ENCODE data around the gene LRRK1.
A peak's percentile ranks its signal among the peaks of the same experiment; 100 is the strongest.

Gene LRRK1

DNA sequence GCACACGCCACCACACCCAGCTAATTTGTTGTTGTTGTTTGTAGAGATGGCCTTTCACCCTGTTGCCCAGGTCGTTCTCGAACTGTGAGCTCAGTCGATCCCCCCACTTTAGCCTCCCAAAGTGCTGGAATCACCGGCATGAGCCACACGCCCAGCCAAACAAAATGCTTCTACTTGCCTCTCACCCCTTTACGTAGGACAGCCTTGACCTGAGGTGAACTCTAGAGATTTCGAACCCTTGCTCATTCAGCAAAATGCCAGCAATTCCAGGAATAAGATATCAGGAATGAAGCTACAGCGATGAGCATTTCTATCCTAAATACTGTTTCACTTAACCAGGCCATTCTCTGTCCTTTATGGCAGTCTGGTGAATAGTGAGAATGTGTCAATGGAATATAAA lies 135.0 kb downstream of the LRRK1 start:
- DNase-seq, result no peak
- intact Hi-C loops (cut with DNase I; ENCODE audit: low total_unique reads), result no loop called here
- no peak overlapping the region for H3K4me3 ChIP-seq
- H3K36me3 ChIP-seq, result peaks cover 12 to 88% (median 63%) of the 10 kb centered on the region in 3 donors
- H3K9me3 ChIP-seq, result no peaks in the 10 kb centered on the region
- H3K27ac ChIP-seq, result no peak overlapping the region
- no peaks in the 10 kb centered on the region for H3K4me1 ChIP-seq
- TF ChIP-seq, protein P1, sequence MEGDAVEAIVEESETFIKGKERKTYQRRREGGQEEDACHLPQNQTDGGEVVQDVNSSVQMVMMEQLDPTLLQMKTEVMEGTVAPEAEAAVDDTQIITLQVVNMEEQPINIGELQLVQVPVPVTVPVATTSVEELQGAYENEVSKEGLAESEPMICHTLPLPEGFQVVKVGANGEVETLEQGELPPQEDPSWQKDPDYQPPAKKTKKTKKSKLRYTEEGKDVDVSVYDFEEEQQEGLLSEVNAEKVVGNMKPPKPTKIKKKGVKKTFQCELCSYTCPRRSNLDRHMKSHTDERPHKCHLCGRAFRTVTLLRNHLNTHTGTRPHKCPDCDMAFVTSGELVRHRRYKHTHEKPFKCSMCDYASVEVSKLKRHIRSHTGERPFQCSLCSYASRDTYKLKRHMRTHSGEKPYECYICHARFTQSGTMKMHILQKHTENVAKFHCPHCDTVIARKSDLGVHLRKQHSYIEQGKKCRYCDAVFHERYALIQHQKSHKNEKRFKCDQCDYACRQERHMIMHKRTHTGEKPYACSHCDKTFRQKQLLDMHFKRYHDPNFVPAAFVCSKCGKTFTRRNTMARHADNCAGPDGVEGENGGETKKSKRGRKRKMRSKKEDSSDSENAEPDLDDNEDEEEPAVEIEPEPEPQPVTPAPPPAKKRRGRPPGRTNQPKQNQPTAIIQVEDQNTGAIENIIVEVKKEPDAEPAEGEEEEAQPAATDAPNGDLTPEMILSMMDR (IDR thresholded peaks at IDR 0.05), result no peak
- H3K27me3 ChIP-seq, result no peaks in the 10 kb centered on the region

DNA sequence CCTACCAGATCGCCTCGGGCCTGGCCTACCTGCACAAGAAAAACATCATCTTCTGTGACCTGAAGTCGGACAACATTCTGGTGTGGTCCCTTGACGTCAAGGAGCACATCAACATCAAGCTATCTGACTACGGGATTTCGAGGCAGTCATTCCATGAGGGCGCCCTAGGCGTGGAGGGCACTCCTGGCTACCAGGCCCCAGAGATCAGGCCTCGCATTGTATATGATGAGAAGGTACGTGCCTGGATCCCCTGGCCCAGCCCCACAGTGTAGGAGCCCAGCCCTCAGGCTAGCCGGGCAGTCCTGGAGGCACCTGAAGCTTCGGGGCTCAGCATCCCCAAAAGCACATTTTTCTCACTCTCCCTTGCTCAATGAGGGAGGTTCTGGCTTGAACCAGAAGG lies 135.8 kb downstream of the LRRK1 start:
- peak in 1 of 2 donors; percentile 56 for DNase-seq
- intact Hi-C loops (cut with DNase I; ENCODE audit: low total_unique reads), result no loop called here
- no peaks in the 10 kb centered on the region for H3K4me1 ChIP-seq
- no peaks in the 10 kb centered on the region for H3K27me3 ChIP-seq
- TF ChIP-seq, protein P1 (IDR thresholded peaks at IDR 0.05), result no peak
- no peaks in the 10 kb centered on the region for H3K9me3 ChIP-seq
- peaks cover 17 to 88% (median 58%) of the 10 kb centered on the region in 3 donors for H3K36me3 ChIP-seq
- H3K4me3 ChIP-seq, result no peak overlapping the region
- H3K27ac ChIP-seq, result no peak overlapping the region

DNA sequence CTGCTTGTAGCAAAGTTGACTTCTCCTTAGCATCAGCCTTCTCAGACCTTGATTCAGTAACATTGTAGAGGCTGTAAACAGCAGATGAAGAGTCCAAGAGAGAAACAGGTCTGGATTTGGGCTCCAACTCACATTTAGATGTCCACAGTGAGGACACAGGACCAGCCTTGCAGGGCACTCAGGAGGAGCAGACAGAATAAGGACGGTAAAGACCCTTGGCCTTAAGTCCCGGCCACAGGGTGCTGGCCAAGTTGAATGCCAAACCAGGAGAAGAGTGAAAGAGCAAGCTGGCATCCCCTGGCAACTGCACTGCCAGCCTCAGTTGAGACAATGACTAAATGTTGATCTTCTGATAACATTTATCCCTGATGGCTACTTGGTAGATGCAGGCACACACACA lies 136.3 kb downstream of the LRRK1 start:
- DNase-seq, result no peak

DNA sequence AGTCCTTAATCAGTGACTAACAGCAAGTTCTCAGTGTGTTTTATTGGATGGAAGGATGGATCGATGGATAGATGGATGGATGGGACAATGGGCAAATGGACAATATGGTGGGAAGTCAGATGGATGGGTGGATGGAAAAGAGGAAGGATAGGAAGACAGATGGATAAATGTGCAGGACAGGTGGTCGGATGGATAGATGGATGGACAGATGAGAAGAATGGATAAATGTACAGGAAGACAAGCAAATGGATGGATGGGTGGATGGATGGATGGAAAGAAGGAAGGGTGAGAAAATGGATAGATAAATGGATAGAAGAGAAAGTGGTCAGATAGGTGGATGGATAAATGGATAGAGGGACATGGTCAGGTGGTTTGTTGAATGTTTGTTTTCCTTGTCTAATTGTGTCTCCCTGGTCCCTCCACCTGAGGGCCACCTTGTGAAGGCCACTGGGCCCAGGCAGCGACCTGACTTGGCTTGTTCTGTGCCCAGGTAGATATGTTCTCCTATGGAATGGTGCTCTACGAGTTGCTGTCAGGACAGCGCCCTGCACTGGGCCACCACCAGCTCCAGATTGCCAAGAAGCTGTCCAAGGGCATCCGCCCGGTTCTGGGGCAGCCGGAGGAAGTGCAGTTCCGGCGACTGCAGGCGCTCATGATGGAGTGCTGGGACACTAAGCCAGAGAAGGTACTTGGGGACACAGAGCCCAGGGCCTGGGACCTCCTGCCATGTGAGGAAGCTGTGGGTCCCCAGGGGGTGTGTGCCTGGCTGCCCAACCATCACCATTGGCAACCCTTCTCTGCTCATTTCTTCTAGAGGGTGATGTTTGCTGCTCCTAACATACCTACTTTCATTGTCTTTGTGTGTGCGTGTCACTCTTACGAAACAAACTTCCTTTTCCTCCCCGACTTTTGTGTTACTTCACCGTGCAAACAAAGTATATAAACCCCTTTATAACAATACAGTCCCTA lies 137.5 kb downstream of the LRRK1 start:
- Histone ChIP-seq H3K9me3 (no peaks in the 10 kb centered on the region), H3K36me3 (peaks cover 17 to 89% (median 64%) of the 10 kb centered on the region in 3 donors), H3K27ac (no peak overlapping the region), H3K4me1 (no peaks in the 10 kb centered on the region), H3K27me3 (no peaks in the 10 kb centered on the region), H3K4me3 (no peak overlapping the region)
- intact Hi-C loops (cut with DNase I; ENCODE audit: low total_unique reads), result no loop called here
- no peak for DNase-seq
- TF ChIP-seq, protein P1 (IDR thresholded peaks at IDR 0.05), result no peak

More for the DNA sequence above, 136.3 kb downstream of the LRRK1 start:
- Histone ChIP-seq H3K4me1 (no peaks in the 10 kb centered on the region), H3K4me3 (no peak overlapping the region), H3K9me3 (no peaks in the 10 kb centered on the region), H3K27me3 (no peaks in the 10 kb centered on the region), H3K36me3 (peaks cover 17 to 87% (median 59%) of the 10 kb centered on the region in 3 donors), H3K27ac (no peak overlapping the region)
- TF ChIP-seq, protein P1 (IDR thresholded peaks at IDR 0.05), result no peak
- intact Hi-C loops (cut with DNase I; ENCODE audit: low total_unique reads), result no loop called here

DNA sequence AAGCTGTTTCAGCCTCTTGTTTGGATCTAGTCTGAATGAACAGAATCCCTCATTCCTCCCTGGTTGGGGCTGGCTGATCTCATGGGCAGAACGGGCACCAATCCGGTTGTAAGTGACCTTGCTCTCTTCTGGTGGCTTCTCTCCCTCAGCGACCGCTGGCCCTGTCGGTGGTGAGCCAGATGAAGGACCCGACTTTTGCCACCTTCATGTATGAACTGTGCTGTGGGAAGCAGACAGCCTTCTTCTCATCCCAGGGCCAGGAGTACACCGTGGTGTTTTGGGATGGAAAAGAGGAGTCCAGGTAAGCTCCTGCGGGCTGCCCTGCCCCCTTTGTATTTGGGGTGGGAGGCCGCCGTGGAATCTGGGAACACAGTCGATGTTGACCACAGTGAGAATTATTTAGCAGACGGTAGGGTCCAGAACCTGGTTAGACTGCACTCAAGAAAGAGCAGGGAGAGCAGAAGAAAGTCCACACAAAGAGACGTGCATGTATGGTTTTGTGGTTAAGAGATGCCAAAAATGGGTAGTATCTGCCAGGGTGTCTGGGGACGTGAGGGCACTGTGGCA lies 138.8 kb downstream of the LRRK1 start:
- DNase-seq, result peak in 1 of 2 donors; percentile 41
- H3K4me3 ChIP-seq, result no peak overlapping the region
- H3K36me3 ChIP-seq, result peaks cover 16 to 88% (median 53%) of the 10 kb centered on the region in 3 donors
- H3K9me3 ChIP-seq, result no peaks in the 10 kb centered on the region
- H3K4me1 ChIP-seq, result no peaks in the 10 kb centered on the region
- TF ChIP-seq, protein P1 (IDR thresholded peaks at IDR 0.05), result no peak
- H3K27me3 ChIP-seq, result no peaks in the 10 kb centered on the region
- intact Hi-C loops (cut with DNase I; ENCODE audit: low total_unique reads), result no loop called here
- H3K27ac ChIP-seq, result no peak overlapping the region

All from tibial artery (tissue), 4 donors.